HG02642 (cell line): ENCODE results near the gene VPS37D.
"Not testable (repeated sequence)": the region's sequence is repeated elsewhere in the genome, so short reads cannot be mapped to it uniquely, and the experiment has no call there.

Experiments used
- ATAC-seq: cut with Tn5 transposase; IDR thresholded peaks from one replicate; pipeline ENCODE4 v1.9.1; 2021; ENCODE audit warnings: mild to moderate bottlenecking; ENCODE audit not compliant: unreplicated experiment, poor library complexity

VPS37D gene

GRCh38 chr7:73703757-73704639, 36.4 kb downstream of the VPS37D start:
- no peak for ATAC-seq

GRCh38 chr7:73704640-73705550, 37.3 kb downstream of the VPS37D start:
- no peak for ATAC-seq

- no peak for ATAC-seq
Measured at GRCh38 chr7:73705551-73705920, 37.9 kb downstream of the VPS37D start.

GRCh38 chr7:73706126-73707044, 38.8 kb downstream of the VPS37D start:
- ATAC-seq, result no peak

- ATAC-seq, result no peak
Measured at GRCh38 chr7:73707045-73707631, 39.5 kb downstream of the VPS37D start.

- ATAC-seq, result no peak
Measured at GRCh38 chr7:73708961-73709549, 41.4 kb downstream of the VPS37D start.

GRCh38 chr7:73712773-73713172, 45.1 kb downstream of the VPS37D start:
- ATAC-seq, result no peak

GRCh38 chr7:73713319-73713718, 45.7 kb downstream of the VPS37D start:
- ATAC-seq, result not testable (repeated sequence)

GRCh38 chr7:73715648-73716317, 48.2 kb downstream of the VPS37D start:
- ATAC-seq, result no peak

- no peak for ATAC-seq
Measured at GRCh38 chr7:73716318-73716890, 48.8 kb downstream of the VPS37D start.

- no peak for ATAC-seq
Measured at GRCh38 chr7:73717025-73717807, 49.6 kb downstream of the VPS37D start.

GRCh38 chr7:73717991-73718405, 50.4 kb downstream of the VPS37D start:
- no peak for ATAC-seq

- ATAC-seq, result no peak
Measured at GRCh38 chr7:73718438-73718881, 50.8 kb downstream of the VPS37D start.

- ATAC-seq, result peak; percentile 72
Measured at GRCh38 chr7:73718905-73719805, 51.5 kb downstream of the VPS37D start, which contains the start of gene STX1A. STX1A (minus strand) TSS chr7:73719669; CDS start chr7:73719631, 38 bp downstream.

- peak; percentile 10 for ATAC-seq
Measured at GRCh38 chr7:73719806-73720169, 52.2 kb downstream of the VPS37D start.

GRCh38 chr7:73720443-73720842, 52.8 kb downstream of the VPS37D start:
- ATAC-seq, result not testable (repeated sequence)
